Measurements from ENCODE around the gene ADAMTS12. TPM values are rescaled to one million over a fixed set of nuclear protein-coding genes. Genes with fewer than 3 reads are reported as not detected.
A peak's percentile ranks its signal among the peaks of the same experiment; 100 is the strongest.

The ADAMTS12 gene
- total and polyA plus RNA-seq, 10 of the 15 experiments (the other 5 are each of a cell fraction or from before 2014, with no cell fraction given), result 0.11 to 35.8 (median 20.7) TPM

DNA sequence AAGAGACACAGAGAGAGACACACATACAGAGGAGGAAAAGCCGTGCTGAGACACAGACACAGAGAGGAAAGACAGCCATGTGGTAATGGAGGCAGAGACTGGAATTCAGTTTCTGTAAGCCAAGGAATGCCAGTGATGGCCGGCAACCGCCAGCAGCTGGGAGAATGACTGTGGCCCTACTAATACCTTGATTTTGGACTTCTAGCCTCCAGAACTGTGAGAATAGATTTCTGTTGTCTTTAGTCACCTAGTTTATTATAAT is 360.8 kb downstream of the ADAMTS12 start (continued):
- TF ChIP-seq, protein P1, sequence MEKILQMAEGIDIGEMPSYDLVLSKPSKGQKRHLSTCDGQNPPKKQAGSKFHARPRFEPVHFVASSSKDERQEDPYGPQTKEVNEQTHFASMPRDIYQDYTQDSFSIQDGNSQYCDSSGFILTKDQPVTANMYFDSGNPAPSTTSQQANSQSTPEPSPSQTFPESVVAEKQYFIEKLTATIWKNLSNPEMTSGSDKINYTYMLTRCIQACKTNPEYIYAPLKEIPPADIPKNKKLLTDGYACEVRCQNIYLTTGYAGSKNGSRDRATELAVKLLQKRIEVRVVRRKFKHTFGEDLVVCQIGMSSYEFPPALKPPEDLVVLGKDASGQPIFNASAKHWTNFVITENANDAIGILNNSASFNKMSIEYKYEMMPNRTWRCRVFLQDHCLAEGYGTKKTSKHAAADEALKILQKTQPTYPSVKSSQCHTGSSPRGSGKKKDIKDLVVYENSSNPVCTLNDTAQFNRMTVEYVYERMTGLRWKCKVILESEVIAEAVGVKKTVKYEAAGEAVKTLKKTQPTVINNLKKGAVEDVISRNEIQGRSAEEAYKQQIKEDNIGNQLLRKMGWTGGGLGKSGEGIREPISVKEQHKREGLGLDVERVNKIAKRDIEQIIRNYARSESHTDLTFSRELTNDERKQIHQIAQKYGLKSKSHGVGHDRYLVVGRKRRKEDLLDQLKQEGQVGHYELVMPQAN (conservative IDR thresholded peaks at IDR 0.05), result no peak
- TF ChIP-seq, protein P2, sequence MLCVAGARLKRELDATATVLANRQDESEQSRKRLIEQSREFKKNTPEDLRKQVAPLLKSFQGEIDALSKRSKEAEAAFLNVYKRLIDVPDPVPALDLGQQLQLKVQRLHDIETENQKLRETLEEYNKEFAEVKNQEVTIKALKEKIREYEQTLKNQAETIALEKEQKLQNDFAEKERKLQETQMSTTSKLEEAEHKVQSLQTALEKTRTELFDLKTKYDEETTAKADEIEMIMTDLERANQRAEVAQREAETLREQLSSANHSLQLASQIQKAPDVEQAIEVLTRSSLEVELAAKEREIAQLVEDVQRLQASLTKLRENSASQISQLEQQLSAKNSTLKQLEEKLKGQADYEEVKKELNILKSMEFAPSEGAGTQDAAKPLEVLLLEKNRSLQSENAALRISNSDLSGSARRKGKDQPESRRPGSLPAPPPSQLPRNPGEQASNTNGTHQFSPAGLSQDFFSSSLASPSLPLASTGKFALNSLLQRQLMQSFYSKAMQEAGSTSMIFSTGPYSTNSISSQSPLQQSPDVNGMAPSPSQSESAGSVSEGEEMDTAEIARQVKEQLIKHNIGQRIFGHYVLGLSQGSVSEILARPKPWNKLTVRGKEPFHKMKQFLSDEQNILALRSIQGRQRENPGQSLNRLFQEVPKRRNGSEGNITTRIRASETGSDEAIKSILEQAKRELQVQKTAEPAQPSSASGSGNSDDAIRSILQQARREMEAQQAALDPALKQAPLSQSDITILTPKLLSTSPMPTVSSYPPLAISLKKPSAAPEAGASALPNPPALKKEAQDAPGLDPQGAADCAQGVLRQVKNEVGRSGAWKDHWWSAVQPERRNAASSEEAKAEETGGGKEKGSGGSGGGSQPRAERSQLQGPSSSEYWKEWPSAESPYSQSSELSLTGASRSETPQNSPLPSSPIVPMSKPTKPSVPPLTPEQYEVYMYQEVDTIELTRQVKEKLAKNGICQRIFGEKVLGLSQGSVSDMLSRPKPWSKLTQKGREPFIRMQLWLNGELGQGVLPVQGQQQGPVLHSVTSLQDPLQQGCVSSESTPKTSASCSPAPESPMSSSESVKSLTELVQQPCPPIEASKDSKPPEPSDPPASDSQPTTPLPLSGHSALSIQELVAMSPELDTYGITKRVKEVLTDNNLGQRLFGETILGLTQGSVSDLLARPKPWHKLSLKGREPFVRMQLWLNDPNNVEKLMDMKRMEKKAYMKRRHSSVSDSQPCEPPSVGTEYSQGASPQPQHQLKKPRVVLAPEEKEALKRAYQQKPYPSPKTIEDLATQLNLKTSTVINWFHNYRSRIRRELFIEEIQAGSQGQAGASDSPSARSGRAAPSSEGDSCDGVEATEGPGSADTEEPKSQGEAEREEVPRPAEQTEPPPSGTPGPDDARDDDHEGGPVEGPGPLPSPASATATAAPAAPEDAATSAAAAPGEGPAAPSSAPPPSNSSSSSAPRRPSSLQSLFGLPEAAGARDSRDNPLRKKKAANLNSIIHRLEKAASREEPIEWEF (IDR thresholded peaks at IDR 0.05; ENCODE audit: insufficient replicate concordance, low read depth, low read length), result no peak

DNA sequence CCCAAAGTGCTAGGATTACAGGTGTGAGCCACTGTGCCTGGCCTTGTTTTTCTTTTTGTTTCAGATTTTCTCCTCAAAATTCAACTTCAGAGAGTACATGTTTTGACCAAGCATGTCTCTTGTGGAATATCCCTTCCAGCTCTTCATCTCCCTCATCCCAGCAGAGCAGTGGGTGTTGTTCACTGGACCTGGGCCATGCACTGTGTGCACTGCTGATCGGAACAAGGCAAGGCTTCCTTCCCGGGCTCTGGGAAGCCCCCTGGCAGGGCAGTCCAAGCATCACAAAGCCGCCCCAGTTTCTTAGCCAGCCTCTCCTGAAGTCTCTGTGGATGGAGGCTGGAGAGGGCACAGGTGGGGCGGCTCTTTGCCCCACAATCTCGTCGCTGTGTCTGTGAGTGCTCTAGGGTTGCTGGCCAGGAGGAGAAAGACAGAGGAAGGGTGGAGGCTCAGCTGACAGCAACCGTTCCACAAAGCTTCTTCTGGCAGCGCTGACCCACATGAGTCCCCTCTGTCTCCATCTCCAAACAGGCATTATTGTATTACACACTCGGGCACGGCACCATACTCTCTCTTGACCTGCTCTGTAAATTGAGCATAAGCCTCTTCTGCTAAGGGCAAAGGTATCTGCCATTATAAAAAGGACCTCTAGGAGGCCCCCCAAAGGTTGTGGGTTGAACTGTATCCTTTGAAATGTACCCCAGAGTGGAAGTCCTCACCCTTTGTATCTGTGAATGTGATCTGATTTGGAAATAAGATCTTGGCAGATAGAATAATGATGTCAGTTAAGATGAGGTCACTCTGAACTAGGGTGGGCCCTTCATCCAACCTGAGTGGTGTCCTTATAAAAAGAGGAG is 361.4 kb downstream of the ADAMTS12 start:
- in situ Hi-C loops (cut with MboI) (no loop called here), intact Hi-C loops (cut with micrococcal nuclease; ENCODE audit: unreplicated experiment) (no loop called here)
- no peaks in the 10 kb centered on the region for H3K27me3 ChIP-seq (replicated peaks in 1 of 2; ENCODE audit: control insufficient read depth in 2 of 2, insufficient read depth in 2 of 2, low read length in 1 of 2)
- no peaks in the 10 kb centered on the region for H3K79me2 ChIP-seq (ENCODE audit: control insufficient read depth, insufficient read depth, low read length)
- H4K20me1 ChIP-seq (ENCODE audit: control insufficient read depth, insufficient read depth), result no peaks in the 10 kb centered on the region
- no peaks in the 10 kb centered on the region for H3K9me3 ChIP-seq (replicated peaks; ENCODE audit: control insufficient read depth, insufficient read depth, low read length)
- no TSS peak for BruUV-seq (replicated peaks)
- ChIA-PET RAD21 (ENCODE audit: unreplicated experiment) (no interaction called here), POLR2A (no interaction called here), CTCF (no interaction called here), SMC1A (ENCODE audit: uncharacterized antibody, unreplicated experiment) (interaction anchor here (0.6 to 1.7 kb wide), 3 partner anchors 353 to 405 kb away, joined by 3 to 9 read pairs (median 3); no protein-coding TSS in a partner anchor)
- H3K9ac ChIP-seq (ENCODE audit: control insufficient read depth, insufficient read depth, low read length), result no peak overlapping the region
- ATAC-seq (0 out of 3 replicates have a peak, but pooled peaks have one; percentile 27), FAIRE-seq (no peak), DNase-seq (ENCODE audit: low read depth, low spot score) (no peak)
- H3K27ac ChIP-seq (ENCODE audit: control insufficient read depth, insufficient read depth), result no peak overlapping the region
- no peaks in the 10 kb centered on the region for H3K4me1 ChIP-seq (ENCODE audit: control insufficient read depth, insufficient read depth, low read length)
- H3K4me2 ChIP-seq (ENCODE audit: control insufficient read depth, insufficient read depth), result no peak overlapping the region
- no peak overlapping the region for H3K4me3 ChIP-seq
- 70% methylated on average over 10 of the region's 10 CpGs for WGBS (ENCODE audit: insufficient coverage, insufficient replicate concordance, low lambda C conversion rate, missing lambda C conversion rate)
- H2AFZ ChIP-seq (ENCODE audit: control insufficient read depth, low read depth, low read length), result no peak overlapping the region
- no peaks in the 10 kb centered on the region for H3K36me3 ChIP-seq (ENCODE audit: control insufficient read depth in 2 of 2, insufficient read depth in 2 of 2, low read length in 1 of 2)
- TF ChIP-seq ZNF384 (IDR thresholded peaks at IDR 0.05; ENCODE audit: borderline replicate concordance, low read depth, low read length), result no peak
- TF ChIP-seq KDM1A (IDR thresholded peaks at IDR 0.05; ENCODE audit: borderline replicate concordance), result no peak
- TF ChIP-seq ZNF622 (IDR thresholded peaks at IDR 0.05), result no peak
- TF ChIP-seq ZNF274 (IDR thresholded peaks at IDR 0.05; ENCODE audit: insufficient read depth, insufficient read length), result no peak
- no peak for TF ChIP-seq SREBF1 (IDR thresholded peaks at IDR 0.05; ENCODE audit: low read length)
- TF ChIP-seq, protein P3, sequence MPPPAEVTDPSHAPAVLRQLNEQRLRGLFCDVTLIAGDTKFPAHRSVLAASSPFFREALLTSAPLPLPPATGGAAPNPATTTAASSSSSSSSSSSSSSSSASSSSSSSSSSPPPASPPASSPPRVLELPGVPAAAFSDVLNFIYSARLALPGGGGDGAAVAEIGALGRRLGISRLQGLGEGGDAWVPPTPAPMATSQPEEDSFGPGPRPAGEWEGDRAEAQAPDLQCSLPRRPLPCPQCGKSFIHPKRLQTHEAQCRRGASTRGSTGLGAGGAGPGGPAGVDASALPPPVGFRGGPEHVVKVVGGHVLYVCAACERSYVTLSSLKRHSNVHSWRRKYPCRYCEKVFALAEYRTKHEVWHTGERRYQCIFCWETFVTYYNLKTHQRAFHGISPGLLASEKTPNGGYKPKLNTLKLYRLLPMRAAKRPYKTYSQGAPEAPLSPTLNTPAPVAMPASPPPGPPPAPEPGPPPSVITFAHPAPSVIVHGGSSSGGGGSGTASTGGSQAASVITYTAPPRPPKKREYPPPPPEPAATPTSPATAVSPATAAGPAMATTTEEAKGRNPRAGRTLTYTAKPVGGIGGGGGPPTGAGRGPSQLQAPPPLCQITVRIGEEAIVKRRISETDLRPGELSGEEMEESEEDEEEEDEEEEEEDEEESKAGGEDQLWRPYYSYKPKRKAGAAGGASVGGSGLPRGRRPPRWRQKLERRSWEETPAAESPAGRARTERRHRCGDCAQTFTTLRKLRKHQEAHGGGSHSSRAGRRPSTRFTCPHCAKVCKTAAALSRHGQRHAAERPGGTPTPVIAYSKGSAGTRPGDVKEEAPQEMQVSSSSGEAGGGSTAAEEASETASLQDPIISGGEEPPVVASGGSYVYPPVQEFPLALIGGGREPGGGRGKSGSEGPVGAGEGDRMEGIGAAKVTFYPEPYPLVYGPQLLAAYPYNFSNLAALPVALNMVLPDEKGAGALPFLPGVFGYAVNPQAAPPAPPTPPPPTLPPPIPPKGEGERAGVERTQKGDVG (CRISPR knock-in tag; IDR thresholded peaks at IDR 0.05), result no peak
- TF ChIP-seq, protein P4, sequence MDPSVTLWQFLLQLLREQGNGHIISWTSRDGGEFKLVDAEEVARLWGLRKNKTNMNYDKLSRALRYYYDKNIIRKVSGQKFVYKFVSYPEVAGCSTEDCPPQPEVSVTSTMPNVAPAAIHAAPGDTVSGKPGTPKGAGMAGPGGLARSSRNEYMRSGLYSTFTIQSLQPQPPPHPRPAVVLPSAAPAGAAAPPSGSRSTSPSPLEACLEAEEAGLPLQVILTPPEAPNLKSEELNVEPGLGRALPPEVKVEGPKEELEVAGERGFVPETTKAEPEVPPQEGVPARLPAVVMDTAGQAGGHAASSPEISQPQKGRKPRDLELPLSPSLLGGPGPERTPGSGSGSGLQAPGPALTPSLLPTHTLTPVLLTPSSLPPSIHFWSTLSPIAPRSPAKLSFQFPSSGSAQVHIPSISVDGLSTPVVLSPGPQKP (IDR thresholded peaks at IDR 0.05; ENCODE audit: low read depth, low read length), result no peak
- TF ChIP-seq NR2C1 (IDR thresholded peaks at IDR 0.05), result no peak
